SK-N-SH treated with all-trans-retinoic acid at 6 μM for 48 hours (cell line): Measurements from ENCODE around the gene TRAF6.
"Not testable (repeated sequence)": the region's sequence is repeated elsewhere in the genome, so short reads cannot be mapped to it uniquely, and the experiment has no call there.

Experiments used
- ATAC-seq: fragments of 200-7000 bp; cut with Tn5 transposase; 3 replicates; pipeline ENCODE4 v1.9.1; 2020; ENCODE audit warnings: mild to moderate bottlenecking, moderate library complexity
- ARNTL ChIP-seq: fragments of 450-650 bp; formaldehyde crosslinking; IDR thresholded peaks from 2 replicates; pipeline ENCODE4 v1.5.0; 2020; ENCODE audit warnings: low read depth, mild to moderate bottlenecking, moderate library complexity, borderline replicate concordance
- BACH2 ChIP-seq: fragments of 250-450 bp; sonication (Bioruptor Pico); IDR thresholded peaks from 2 replicates; pipeline ENCODE4 v1.9.0; 2021; ENCODE audit warnings: mild to moderate bottlenecking, borderline replicate concordance
- CSDC2 ChIP-seq: fragments of 250-450 bp; sonication (Bioruptor Pico); IDR thresholded peaks from 2 replicates; pipeline ENCODE4 v1.5.0; 2020; ENCODE audit warnings: mild to moderate bottlenecking, moderate library complexity
- ESRRG ChIP-seq: fragments of 250-450 bp; sonication (Bioruptor Pico); IDR thresholded peaks from 2 replicates; pipeline ENCODE4 v1.6.1; 2021; ENCODE audit warnings: mild to moderate bottlenecking
- GLIS3 ChIP-seq: fragments of 250-450 bp; sonication (Bioruptor Pico); IDR thresholded peaks from 2 replicates; pipeline ENCODE4 v1.5.0; 2020; ENCODE audit warnings: mild to moderate bottlenecking, moderate library complexity
- ISL1 ChIP-seq: fragments of 250-450 bp; sonication (Bioruptor Pico); IDR thresholded peaks from 2 replicates; pipeline ENCODE4 v2.1.2; 2022; ENCODE audit warnings: mild to moderate bottlenecking, moderate library complexity
- OSR1 ChIP-seq: fragments of 250-450 bp; sonication (Bioruptor Pico); IDR thresholded peaks from 2 replicates; pipeline ENCODE4 v1.8.0; 2022; ENCODE audit warnings: moderate library complexity, mild to moderate bottlenecking, inconsistent platforms
- PPARA ChIP-seq: fragments of 250-450 bp; sonication (Bioruptor Pico); IDR thresholded peaks from 2 replicates; pipeline ENCODE4 v1.5.0; 2020; ENCODE audit warnings: mild to moderate bottlenecking, borderline replicate concordance
- RARB ChIP-seq: fragments of 250-450 bp; sonication (Bioruptor Pico); IDR thresholded peaks from 2 replicates; pipeline ENCODE4 v1.8.0; 2021; ENCODE audit warnings: mild to moderate bottlenecking, moderate library complexity
- SNAI2 ChIP-seq: fragments of 250-450 bp; sonication (Bioruptor Pico); IDR thresholded peaks from 2 replicates; pipeline ENCODE4 v1.5.0; 2020; ENCODE audit warnings: mild to moderate bottlenecking, moderate library complexity
- TOX ChIP-seq: fragments of 250-450 bp; sonication (Bioruptor Pico); IDR thresholded peaks from 2 replicates; pipeline ENCODE4 v1.8.0; 2021; ENCODE audit warnings: mild to moderate bottlenecking, moderate library complexity, borderline replicate concordance
- ZC3H10 ChIP-seq: fragments of 250-450 bp; sonication (Bioruptor Pico); IDR thresholded peaks from 2 replicates; pipeline ENCODE4 v1.5.1; 2021; ENCODE audit warnings: mild to moderate bottlenecking, moderate library complexity
- ZFP3 ChIP-seq: fragments of 250-450 bp; sonication (Bioruptor Pico); IDR thresholded peaks from 2 replicates; pipeline ENCODE4 v1.5.0; 2020; ENCODE audit warnings: mild to moderate bottlenecking, moderate library complexity
- ZFP30 ChIP-seq: fragments of 450-650 bp; formaldehyde crosslinking; IDR thresholded peaks from 2 replicates; pipeline ENCODE4 v1.5.0; 2022; ENCODE audit warnings: mild to moderate bottlenecking, moderate library complexity
- ZNF565 ChIP-seq: fragments of 450-650 bp; formaldehyde crosslinking; conservative IDR thresholded peaks from 2 replicates; pipeline ENCODE4 v1.5.0; 2020; ENCODE audit warnings: low read depth, mild to moderate bottlenecking, moderate library complexity
- ZNF70 ChIP-seq: fragments of 450-650 bp; formaldehyde crosslinking; IDR thresholded peaks from 2 replicates; pipeline ENCODE4 v1.5.0; 2020; ENCODE audit warnings: mild to moderate bottlenecking, moderate library complexity
- ZNF8 ChIP-seq: fragments of 450-650 bp; formaldehyde crosslinking; IDR thresholded peaks from 2 replicates; pipeline ENCODE4 v1.5.0; 2020; ENCODE audit warnings: mild to moderate bottlenecking, moderate library complexity
- TF ChIP-seq, protein P1 (sequence below): fragments of 250-450 bp; sonication (Bioruptor Pico); IDR thresholded peaks from 2 replicates; pipeline ENCODE4 v1.5.0; 2020; ENCODE audit warnings: mild to moderate bottlenecking, moderate library complexity
- TF ChIP-seq, protein P2 (sequence below): fragments of 250-450 bp; sonication (Bioruptor Pico); IDR thresholded peaks from 2 replicates; pipeline ENCODE4 v1.5.1; 2021; ENCODE audit warnings: mild to moderate bottlenecking, moderate library complexity
- TF ChIP-seq, protein P3 (sequence below): fragments of 250-450 bp; sonication (Bioruptor Pico); IDR thresholded peaks from 2 replicates; pipeline ENCODE4 v1.8.0; 2020; ENCODE audit warnings: mild to moderate bottlenecking, moderate library complexity, borderline replicate concordance
- TF ChIP-seq, protein P4 (sequence below): fragments of 250-450 bp; sonication (Bioruptor Pico); IDR thresholded peaks from 2 replicates; pipeline ENCODE4 v1.5.1; 2020; ENCODE audit warnings: low read depth, mild to moderate bottlenecking, moderate library complexity
- TF ChIP-seq, protein P5 (sequence below): fragments of 250-450 bp; sonication (Bioruptor Pico); IDR thresholded peaks from 2 replicates; pipeline ENCODE4 v1.8.0; 2021; ENCODE audit warnings: low read depth, mild to moderate bottlenecking, moderate library complexity, borderline replicate concordance

TRAF6 gene

DNA sequence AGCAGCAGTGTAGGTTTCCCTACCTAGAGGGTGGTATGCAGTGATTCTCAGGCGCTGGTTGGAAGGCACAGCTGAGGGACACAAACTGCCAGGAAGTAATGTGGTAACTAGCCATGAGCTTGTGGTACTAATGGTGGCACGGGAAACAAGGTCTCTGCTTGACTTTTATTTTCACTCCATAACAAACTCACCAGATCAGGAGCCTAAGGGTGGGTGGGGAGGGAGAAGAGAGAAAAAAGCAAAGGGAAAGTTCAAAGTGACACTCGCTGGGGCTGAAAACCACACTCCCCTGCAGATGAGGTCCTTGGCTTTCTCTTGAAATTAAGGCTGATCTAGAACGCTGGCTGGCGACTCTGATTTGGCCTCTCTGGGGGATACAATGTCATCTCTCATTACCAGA, 22.0 kb downstream of the TRAF6 start:
- ATAC-seq = no peak

DNA sequence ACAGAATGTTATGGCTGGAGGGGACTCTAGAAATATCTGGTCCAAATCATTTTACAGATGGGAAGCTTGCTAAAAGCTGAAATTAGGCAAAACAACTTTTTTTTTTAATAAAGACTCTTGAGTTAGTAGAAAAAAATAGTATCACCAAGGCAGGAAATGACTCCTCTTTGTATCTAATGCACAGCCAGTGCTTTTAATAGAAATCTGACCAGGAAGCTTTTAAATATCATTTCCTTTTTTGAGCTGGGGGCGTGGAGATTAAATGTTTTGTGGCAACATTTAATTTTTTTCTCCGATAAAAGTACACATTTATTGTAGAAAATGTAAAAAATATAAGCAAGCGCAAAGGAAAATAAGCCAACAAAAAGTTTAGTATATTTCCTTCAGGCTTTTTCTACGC, 22.5 kb downstream of the TRAF6 start:
- TF ChIP-seq ISL1 (CRISPR knock-in tag) = no peak
- no peak for ATAC-seq

More for the DNA sequence above, 22.0 kb downstream of the TRAF6 start:
- TF ChIP-seq ZFP30 (CRISPR knock-in tag) (no peak), GLIS3 (no peak), TOX (CRISPR knock-in tag) (no peak), ISL1 (CRISPR knock-in tag) (no peak), ZFP3 (CRISPR knock-in tag) (no peak), ZC3H10 (CRISPR knock-in tag) (no peak), RARB (CRISPR knock-in tag) (no peak), ESRRG (CRISPR knock-in tag) (no peak), ZNF565 (no peak), OSR1 (no peak), BACH2 (CRISPR knock-in tag) (no peak), CSDC2 (CRISPR knock-in tag) (no peak), ARNTL (no peak), SNAI2 (CRISPR knock-in tag) (no peak)
- TF ChIP-seq, protein P1, sequence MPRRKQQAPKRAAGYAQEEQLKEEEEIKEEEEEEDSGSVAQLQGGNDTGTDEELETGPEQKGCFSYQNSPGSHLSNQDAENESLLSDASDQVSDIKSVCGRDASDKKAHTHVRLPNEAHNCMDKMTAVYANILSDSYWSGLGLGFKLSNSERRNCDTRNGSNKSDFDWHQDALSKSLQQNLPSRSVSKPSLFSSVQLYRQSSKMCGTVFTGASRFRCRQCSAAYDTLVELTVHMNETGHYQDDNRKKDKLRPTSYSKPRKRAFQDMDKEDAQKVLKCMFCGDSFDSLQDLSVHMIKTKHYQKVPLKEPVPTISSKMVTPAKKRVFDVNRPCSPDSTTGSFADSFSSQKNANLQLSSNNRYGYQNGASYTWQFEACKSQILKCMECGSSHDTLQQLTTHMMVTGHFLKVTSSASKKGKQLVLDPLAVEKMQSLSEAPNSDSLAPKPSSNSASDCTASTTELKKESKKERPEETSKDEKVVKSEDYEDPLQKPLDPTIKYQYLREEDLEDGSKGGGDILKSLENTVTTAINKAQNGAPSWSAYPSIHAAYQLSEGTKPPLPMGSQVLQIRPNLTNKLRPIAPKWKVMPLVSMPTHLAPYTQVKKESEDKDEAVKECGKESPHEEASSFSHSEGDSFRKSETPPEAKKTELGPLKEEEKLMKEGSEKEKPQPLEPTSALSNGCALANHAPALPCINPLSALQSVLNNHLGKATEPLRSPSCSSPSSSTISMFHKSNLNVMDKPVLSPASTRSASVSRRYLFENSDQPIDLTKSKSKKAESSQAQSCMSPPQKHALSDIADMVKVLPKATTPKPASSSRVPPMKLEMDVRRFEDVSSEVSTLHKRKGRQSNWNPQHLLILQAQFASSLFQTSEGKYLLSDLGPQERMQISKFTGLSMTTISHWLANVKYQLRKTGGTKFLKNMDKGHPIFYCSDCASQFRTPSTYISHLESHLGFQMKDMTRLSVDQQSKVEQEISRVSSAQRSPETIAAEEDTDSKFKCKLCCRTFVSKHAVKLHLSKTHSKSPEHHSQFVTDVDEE (CRISPR knock-in tag) = no peak
- TF ChIP-seq, protein P2, sequence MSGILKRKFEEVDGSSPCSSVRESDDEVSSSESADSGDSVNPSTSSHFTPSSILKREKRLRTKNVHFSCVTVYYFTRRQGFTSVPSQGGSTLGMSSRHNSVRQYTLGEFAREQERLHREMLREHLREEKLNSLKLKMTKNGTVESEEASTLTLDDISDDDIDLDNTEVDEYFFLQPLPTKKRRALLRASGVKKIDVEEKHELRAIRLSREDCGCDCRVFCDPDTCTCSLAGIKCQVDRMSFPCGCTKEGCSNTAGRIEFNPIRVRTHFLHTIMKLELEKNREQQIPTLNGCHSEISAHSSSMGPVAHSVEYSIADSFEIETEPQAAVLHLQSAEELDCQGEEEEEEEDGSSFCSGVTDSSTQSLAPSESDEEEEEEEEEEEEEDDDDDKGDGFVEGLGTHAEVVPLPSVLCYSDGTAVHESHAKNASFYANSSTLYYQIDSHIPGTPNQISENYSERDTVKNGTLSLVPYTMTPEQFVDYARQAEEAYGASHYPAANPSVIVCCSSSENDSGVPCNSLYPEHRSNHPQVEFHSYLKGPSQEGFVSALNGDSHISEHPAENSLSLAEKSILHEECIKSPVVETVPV (CRISPR knock-in tag) = no peak
- TF ChIP-seq, protein P3, sequence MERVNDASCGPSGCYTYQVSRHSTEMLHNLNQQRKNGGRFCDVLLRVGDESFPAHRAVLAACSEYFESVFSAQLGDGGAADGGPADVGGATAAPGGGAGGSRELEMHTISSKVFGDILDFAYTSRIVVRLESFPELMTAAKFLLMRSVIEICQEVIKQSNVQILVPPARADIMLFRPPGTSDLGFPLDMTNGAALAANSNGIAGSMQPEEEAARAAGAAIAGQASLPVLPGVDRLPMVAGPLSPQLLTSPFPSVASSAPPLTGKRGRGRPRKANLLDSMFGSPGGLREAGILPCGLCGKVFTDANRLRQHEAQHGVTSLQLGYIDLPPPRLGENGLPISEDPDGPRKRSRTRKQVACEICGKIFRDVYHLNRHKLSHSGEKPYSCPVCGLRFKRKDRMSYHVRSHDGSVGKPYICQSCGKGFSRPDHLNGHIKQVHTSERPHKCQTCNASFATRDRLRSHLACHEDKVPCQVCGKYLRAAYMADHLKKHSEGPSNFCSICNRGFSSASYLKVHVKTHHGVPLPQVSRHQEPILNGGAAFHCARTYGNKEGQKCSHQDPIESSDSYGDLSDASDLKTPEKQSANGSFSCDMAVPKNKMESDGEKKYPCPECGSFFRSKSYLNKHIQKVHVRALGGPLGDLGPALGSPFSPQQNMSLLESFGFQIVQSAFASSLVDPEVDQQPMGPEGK = no peak
- TF ChIP-seq, protein P4, sequence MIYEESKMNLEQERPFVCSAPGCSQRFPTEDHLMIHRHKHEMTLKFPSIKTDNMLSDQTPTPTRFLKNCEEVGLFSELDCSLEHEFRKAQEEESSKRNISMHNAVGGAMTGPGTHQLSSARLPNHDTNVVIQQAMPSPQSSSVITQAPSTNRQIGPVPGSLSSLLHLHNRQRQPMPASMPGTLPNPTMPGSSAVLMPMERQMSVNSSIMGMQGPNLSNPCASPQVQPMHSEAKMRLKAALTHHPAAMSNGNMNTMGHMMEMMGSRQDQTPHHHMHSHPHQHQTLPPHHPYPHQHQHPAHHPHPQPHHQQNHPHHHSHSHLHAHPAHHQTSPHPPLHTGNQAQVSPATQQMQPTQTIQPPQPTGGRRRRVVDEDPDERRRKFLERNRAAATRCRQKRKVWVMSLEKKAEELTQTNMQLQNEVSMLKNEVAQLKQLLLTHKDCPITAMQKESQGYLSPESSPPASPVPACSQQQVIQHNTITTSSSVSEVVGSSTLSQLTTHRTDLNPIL (CRISPR knock-in tag) = no peak

DNA sequence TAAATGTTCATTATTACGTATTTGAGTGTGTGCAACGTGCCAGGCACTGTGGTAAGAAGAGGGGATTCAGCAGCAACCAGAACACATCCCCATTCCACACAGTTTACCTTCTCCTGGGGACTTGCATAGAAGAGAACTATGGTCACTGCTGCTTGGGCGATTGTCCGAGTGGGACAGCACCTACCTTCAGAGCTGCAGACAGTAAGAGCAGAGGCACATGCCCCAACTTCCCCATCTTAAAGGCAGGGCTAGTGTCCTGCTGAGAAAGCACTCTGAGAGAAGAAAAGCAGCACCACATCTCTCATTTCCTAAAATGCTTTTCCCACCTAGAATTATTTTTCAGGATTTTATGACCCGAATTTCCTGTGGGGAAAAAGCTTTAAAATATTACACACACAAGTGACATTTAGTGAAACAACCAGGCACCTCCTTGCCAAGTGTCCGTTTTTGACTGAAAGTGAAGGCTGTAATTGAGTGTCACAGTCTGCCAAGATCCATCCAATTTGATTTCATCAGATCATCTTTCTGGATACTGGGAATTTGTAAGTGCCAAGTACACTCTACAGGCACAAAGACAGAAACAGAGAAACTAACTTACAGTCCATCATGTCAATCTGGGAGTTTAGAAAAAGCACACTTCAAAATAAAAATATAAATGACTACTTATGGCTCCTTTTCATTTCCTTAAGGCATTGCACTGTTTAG, 24.6 kb downstream of the TRAF6 start:
- TF ChIP-seq, protein P2 (CRISPR knock-in tag) = no peak
- TF ChIP-seq ZNF8 (CRISPR knock-in tag) (no peak), ZC3H10 (CRISPR knock-in tag) (no peak), GLIS3 (no peak), PPARA (CRISPR knock-in tag) (no peak), CSDC2 (CRISPR knock-in tag) (no peak), ARNTL (no peak), ISL1 (CRISPR knock-in tag) (no peak), SNAI2 (CRISPR knock-in tag) (no peak), ZFP3 (CRISPR knock-in tag) (no peak), BACH2 (CRISPR knock-in tag) (no peak), ZNF565 (no peak), RARB (CRISPR knock-in tag) (no peak), ZNF70 (no peak), ESRRG (CRISPR knock-in tag) (no peak), OSR1 (no peak)
- TF ChIP-seq, protein P5, sequence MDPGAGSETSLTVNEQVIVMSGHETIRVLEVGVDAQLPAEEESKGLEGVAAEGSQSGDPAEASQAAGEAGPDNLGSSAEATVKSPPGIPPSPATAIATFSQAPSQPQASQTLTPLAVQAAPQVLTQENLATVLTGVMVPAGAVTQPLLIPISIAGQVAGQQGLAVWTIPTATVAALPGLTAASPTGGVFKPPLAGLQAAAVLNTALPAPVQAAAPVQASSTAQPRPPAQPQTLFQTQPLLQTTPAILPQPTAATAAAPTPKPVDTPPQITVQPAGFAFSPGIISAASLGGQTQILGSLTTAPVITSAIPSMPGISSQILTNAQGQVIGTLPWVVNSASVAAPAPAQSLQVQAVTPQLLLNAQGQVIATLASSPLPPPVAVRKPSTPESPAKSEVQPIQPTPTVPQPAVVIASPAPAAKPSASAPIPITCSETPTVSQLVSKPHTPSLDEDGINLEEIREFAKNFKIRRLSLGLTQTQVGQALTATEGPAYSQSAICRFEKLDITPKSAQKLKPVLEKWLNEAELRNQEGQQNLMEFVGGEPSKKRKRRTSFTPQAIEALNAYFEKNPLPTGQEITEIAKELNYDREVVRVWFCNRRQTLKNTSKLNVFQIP (CRISPR knock-in tag) = no peak
- TF ChIP-seq, protein P4 (CRISPR knock-in tag) = no peak
- no peak for ATAC-seq

DNA sequence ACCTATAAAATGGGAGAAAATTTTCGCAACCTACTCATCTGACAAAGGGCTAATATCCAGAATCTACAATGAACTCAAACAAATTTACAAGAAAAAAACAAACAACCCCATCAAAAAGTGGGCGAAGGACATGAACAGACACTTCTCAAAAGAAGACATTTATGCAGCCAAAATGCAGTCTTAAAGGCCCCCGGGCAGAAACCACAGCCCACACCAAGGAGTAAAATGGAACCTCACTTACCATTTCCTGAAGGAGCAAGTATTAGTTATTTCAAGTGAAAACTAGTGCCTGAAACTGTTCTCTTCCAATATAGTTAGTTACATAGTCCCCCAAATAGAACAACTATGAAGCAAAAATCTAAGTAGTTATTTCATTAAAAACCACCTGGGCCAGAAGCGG, 27.0 kb downstream of the TRAF6 start:
- not testable (repeated sequence) for ATAC-seq
